HG02759 (cell line): Measurements from ENCODE around the gene PTK7.
A peak's percentile ranks its signal among the peaks of the same experiment; 100 is the strongest.
"Not testable (repeated sequence)": the region's sequence is repeated elsewhere in the genome, so short reads cannot be mapped to it uniquely, and the experiment has no call there.

Source experiments
- ATAC-seq: cut with Tn5 transposase; IDR thresholded peaks from one replicate; pipeline ENCODE4 v1.9.1; 2021; ENCODE audit warnings: mild to moderate bottlenecking, moderate library complexity; ENCODE audit not compliant: unreplicated experiment

The PTK7 gene

GRCh38 chr6:43075670-43076463 is at the start of gene PTK7:
Gene PTK7 (plus strand): TSS chr6:43076314. CDS start chr6:43076489, 175 bp downstream.
- peak; percentile 53 for ATAC-seq

- ATAC-seq = no peak
These were observed 49.7 kb upstream of the PTK7 start for GRCh38 chr6:43026365-43026764.

DNA sequence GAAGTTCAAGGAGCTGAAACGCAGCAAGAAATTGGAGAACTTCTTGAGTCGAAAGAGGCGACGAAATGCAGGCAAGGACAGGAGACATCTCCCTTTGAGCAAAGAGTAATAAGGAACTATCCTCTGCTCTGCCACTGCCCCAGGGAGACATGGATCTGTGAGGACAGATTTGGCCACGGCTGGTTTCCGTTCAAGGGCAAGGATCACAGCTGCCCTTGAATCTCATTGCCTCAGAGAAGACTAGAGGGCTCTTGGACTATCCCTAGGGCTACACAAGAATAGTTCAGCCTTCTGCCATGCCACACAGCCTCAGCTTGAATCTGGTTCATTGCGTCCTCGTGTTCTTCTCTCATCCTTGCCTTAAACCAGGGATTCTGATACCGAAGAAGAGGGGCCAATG is 47.0 kb upstream of the PTK7 start:
- ATAC-seq = no peak

DNA sequence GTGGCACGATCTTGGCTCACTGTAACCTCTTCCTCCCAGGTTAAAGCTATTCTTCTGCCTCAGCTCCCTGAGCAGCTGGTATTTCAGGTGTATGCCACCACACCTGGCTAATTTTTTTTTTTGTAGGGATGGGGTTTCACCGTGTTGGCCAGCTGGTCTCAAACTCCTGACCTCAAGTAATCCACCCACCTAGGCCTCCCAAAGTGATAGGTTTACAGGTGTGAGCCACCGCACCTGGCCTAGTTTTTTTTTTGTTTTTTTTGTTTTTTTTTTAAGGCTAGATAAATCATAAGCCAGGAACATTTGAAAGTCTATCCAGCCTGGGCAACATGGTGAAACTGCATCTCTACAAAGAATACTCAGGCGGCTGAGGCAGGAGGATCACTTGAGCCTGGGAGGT is 43.8 kb upstream of the PTK7 start:
- no peak for ATAC-seq

DNA sequence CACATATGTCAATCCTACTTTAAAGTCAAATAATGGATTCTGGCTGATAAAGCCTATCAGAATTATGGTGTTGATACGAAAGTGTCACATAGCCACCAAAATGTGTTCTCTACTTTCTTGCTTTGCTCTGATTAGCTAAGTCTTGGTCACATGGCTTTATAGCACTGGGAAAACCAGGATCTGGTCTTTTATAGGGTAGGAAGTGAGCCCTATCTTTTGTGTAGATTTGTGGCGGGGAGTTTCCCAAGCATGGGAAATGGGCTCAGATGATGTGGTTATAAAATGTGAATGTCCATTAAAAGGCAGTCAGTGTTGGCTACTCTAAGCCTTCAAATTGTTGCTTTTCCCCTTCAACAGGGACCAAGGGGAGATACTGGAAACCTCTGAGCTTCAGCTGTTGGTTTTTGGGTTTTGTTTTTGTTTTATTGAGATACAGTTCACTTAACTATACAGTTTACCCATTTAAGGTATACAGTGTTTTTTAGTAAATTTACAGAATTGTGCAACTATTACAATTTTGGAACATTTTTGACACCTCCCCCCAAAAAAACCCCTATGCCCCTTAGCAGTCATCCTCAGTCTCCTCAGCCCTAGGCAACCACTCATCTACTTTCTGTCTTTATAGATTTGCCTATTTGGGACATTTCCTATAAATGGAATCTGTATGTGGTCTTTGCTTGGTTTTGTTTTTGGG is 42.5 kb upstream of the PTK7 start:
- ATAC-seq = no peak

GRCh38 chr6:43034190-43034525 is 42.0 kb upstream of the PTK7 start:
- ATAC-seq = no peak

- ATAC-seq = no peak
These were observed 40.5 kb upstream of the PTK7 start for GRCh38 chr6:43035495-43036194.

GRCh38 chr6:43036712-43037111 is 39.4 kb upstream of the PTK7 start:
- ATAC-seq = no peak

- no peak for ATAC-seq
These were observed 38.9 kb upstream of the PTK7 start for GRCh38 chr6:43037197-43037596.

- no peak for ATAC-seq
These were observed 38.4 kb upstream of the PTK7 start for GRCh38 chr6:43037706-43038105.

GRCh38 chr6:43038727-43039126 is 37.4 kb upstream of the PTK7 start:
- ATAC-seq = no peak

GRCh38 chr6:43040542-43041257 is 35.4 kb upstream of the PTK7 start:
- ATAC-seq = no peak

DNA sequence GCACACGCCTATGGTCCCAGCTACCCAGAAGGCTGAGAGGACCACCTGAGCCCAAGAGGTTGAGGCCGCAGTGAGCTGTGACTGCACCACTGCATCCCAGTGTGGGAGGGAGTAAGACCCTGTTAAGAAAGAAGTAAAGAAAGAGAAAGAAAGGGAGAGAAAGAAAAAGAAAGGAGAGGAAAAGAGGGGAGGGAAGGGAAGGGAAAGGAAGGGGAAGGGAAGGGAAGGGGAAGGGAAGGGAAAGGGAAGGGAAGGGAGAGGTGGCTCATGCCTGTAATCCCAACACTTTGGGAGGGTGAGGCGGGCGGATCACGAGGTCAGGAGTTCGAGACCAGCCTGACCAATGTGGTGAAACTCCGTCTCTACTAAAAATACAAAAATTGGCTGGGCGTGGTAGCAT is 34.6 kb upstream of the PTK7 start:
- not testable (repeated sequence) for ATAC-seq

DNA sequence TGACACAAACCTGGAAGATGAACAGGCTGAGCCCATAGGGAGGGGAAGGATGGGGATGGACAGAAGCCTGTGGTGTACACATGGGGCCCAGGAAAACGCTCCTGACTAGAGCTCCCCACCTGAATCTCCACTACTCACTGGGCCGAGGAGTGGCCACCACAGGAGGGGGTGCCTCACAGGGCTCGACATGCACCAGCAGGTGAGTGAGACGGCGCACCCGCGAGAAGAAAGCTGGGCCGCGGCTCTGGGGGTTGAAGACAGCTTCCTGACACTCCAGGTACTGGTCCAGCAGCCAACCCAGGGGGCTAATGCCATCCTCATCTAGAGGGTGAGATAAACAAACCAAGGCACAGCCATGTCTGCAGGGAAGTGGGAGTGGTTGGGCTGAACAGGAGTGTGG is 32.8 kb upstream of the PTK7 start:
- no peak for ATAC-seq

GRCh38 chr6:43045371-43045930 is 30.7 kb upstream of the PTK7 start:
- ATAC-seq = no peak

- ATAC-seq = no peak
These were observed 28.1 kb upstream of the PTK7 start for GRCh38 chr6:43047998-43048397.

- no peak for ATAC-seq
These were observed 25.1 kb upstream of the PTK7 start for GRCh38 chr6:43050981-43051380.

DNA sequence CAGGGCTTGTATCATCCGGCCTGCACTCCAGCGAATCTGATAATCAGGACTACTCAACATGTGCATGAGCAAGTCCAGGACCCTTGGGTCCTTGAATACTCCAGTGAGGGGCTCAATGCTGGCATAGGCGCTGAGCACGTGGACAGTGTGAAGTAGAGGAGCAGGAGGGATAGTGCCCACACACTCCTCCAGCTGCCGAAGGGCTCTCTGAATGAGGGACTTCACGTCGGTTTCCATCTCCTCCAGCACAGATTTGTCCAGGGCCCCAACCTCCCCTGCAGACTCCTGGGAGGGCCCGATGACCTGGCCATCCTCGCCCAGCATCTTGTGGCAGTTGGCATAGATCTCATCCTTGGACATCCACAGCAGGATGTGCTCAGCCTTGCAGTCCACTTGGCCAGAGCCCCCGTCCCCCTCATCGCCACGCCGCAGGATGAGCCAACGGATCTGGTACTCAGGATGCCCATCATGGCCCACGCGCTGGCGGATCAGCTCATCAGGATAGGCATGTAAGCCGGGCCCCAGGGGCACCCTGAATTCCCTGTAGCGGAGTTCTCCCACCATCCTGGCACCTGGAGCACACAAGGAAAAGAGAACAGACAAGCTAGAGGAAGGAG is 23.8 kb upstream of the PTK7 start:
- ATAC-seq = no peak

- peak; percentile 10 for ATAC-seq
These were observed 23.1 kb upstream of the PTK7 start for GRCh38 chr6:43052842-43053544.
